GM18498 (cell line): Measurements from ENCODE around the gene JAKMIP1.

ENCODE experiments used
- ATAC-seq: cut with Tn5 transposase; IDR thresholded peaks from one replicate; pipeline ENCODE4 v1.9.1; 2021; ENCODE audit warnings: mild to moderate bottlenecking, moderate library complexity; ENCODE audit not compliant: unreplicated experiment

JAKMIP1 gene

GRCh38 chr4:6200011-6200921 is at the start of gene JAKMIP1:
Gene JAKMIP1, minus strand, starts transcription at chr4:6200549. Its CDS starts 87,699 bp downstream, at chr4:6112850.
- ATAC-seq, result peak; percentile 89

- no peak for ATAC-seq
Observed at GRCh38 chr4:6248394-6248793, 48.0 kb upstream of the JAKMIP1 start.

GRCh38 chr4:6246170-6246634 is 45.9 kb upstream of the JAKMIP1 start:
- no peak for ATAC-seq

- no peak for ATAC-seq
Observed at GRCh38 chr4:6245246-6246169, 45.2 kb upstream of the JAKMIP1 start.

- ATAC-seq, result no peak
Observed at GRCh38 chr4:6242271-6243029, 42.1 kb upstream of the JAKMIP1 start.

GRCh38 chr4:6241062-6241845 is 40.9 kb upstream of the JAKMIP1 start:
- ATAC-seq, result no peak

GRCh38 chr4:6239968-6240367 is 39.6 kb upstream of the JAKMIP1 start:
- no peak for ATAC-seq

- no peak for ATAC-seq
Observed at GRCh38 chr4:6239486-6239885, 39.1 kb upstream of the JAKMIP1 start.

- ATAC-seq, result no peak
Observed at GRCh38 chr4:6236816-6237390, 36.6 kb upstream of the JAKMIP1 start.

- no peak for ATAC-seq
Observed at GRCh38 chr4:6235901-6236640, 35.7 kb upstream of the JAKMIP1 start.

GRCh38 chr4:6235012-6235411 is 34.7 kb upstream of the JAKMIP1 start:
- ATAC-seq, result no peak

GRCh38 chr4:6233929-6234328 is 33.6 kb upstream of the JAKMIP1 start:
- ATAC-seq, result no peak

GRCh38 chr4:6232836-6233785 is 32.8 kb upstream of the JAKMIP1 start:
- no peak for ATAC-seq

- no peak for ATAC-seq
Observed at GRCh38 chr4:6231663-6232165, 31.4 kb upstream of the JAKMIP1 start.

- no peak for ATAC-seq
Observed at GRCh38 chr4:6230827-6231662, 30.7 kb upstream of the JAKMIP1 start.

- ATAC-seq, result no peak
Observed at GRCh38 chr4:6230502-6230785, 30.1 kb upstream of the JAKMIP1 start.
